HG02870 (cell line): Measurements from ENCODE around the gene ARHGEF2.

Source experiments
- ATAC-seq: cut with Tn5 transposase; IDR thresholded peaks from one replicate; pipeline ENCODE4 v1.9.1; 2021; ENCODE audit warnings: mild to moderate bottlenecking, moderate library complexity; ENCODE audit not compliant: unreplicated experiment

The ARHGEF2 gene

GRCh38 chr1:155978325-155978972, at the start of gene ARHGEF2:
Gene ARHGEF2, minus strand, starts transcription at chr1:155978547. Its CDS starts 120 bp downstream, at chr1:155978427.
- ATAC-seq = peak; percentile 37

DNA sequence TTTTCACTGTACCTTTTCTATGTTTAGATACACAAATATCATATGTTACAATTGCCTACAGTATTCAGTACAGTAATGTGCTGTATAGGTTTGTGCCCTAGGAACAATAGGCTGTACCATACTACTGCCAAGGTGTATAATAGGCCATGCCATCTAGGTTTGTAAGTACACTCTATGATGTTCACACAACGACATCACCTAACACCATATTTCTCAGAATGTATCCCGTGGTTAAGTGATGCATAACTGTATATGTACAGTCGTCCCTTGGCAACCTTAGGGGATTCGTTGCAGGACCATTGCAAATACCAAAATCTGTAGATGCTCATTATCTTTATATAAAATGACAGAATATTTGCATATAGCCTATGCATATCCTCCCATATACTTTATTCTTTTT, 48.2 kb upstream of the ARHGEF2 start:
- ATAC-seq = no peak

DNA sequence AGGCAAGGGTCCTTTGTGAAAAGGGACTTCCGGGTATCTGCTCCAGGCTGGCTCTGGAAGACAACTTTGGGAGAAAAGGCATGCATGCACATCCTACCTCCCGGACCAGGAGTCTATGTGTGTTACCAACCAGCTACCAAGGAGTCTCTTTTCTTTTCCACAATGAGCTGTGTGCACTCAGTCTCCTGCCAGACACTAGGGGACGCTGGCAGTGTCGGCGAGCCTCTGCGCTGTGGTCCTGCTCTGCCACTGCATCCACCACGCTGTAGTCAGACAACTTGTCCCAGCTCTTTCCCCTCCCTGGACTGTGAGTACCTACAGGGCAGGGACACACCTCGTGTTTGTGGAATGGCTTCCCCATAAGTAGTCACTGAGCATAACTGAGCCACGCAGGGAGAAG, 47.5 kb upstream of the ARHGEF2 start:
- ATAC-seq = no peak

GRCh38 chr1:156024801-156025200, 46.5 kb upstream of the ARHGEF2 start:
- ATAC-seq = no peak

GRCh38 chr1:156021954-156022353, 43.6 kb upstream of the ARHGEF2 start:
- no peak for ATAC-seq

GRCh38 chr1:156021093-156021428, 42.7 kb upstream of the ARHGEF2 start:
- no peak for ATAC-seq

DNA sequence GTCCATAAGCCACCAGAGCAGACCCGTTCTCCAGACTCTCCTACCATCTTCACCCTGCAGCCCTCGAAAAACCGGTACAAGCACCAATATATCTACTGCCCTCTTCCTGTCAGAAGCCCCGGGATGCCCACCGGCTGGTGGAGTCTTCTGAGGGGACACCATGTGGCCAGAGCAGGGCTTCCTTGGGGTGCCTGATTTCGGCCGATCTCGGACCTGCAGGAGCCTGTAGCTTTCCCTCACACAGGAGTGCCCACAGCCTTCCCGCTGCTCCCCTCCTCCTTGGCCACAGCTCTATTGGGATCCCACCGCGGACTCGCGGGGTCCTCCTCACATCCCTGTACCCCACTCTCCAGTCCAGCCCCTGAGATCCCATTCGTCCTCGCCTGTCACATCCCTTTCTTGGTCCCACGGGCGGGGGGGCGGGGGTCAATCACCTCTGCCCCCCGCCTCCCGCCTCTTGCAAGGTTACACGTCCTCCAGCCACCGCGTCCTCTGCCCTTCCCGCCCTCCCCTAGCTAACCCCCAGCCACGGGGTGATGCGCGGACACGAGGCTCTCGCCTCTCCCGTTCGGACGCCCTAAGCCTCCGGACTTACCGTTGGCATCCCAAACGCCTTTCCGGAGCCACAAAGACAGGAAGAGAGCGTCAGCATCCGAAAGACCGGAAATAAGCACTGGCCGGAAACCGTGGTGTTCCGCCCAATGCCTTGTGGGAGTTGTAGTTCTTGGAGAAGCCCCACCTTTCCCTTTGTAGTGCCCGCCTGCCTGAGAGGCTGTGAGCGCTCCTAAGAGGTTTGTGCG, 42.1 kb upstream of the ARHGEF2 start, which contains the start of gene SSR2:
TSS of gene SSR2 (minus strand) at position 659 of the 800 bp plus-strand sequence. CDS start 784 bp downstream, outside the sequence.
- peak; percentile 97 for ATAC-seq

DNA sequence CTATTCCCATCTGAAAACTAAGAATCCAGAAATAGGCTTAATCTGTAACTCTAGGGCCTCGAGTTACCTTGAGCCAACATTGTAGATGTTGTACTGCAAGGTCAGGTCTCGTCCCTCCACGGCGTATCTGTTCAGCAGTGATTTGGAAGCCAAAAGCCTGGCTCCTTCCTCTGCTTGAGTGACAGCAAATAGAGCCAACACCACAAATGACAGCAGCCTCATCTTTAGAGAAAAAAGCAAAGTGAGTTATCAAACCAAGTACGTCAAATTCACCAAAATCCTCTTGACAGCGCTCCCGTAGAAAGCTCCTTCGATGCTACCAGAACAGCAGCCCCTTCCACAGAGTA, 41.6 kb upstream of the ARHGEF2 start:
- ATAC-seq = no peak

- ATAC-seq = no peak
These were observed 36.5 kb upstream of the ARHGEF2 start for GRCh38 chr1:156014829-156015228.

- no peak for ATAC-seq
These were observed 33.9 kb upstream of the ARHGEF2 start for GRCh38 chr1:156012051-156012817.

DNA sequence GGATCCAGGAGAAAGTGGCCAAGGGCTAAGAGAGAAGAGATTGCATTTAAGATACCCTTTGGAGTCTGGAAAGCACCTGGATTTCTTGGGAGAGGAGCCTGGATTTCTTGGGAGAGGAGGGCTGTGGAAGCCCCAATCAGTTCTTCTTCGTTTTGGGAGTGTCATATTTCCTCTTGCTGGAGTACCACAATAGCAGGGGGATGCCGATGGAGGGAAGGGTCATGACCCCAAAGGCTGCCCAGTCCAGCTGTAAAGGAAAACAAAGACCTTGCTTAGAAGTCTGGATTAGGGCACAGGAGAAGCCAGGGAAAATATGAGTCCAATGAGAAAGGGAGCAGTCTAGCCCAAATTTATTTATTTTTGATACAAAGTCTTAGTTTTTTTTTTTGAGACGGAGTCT, 31.1 kb upstream of the ARHGEF2 start:
- no peak for ATAC-seq

DNA sequence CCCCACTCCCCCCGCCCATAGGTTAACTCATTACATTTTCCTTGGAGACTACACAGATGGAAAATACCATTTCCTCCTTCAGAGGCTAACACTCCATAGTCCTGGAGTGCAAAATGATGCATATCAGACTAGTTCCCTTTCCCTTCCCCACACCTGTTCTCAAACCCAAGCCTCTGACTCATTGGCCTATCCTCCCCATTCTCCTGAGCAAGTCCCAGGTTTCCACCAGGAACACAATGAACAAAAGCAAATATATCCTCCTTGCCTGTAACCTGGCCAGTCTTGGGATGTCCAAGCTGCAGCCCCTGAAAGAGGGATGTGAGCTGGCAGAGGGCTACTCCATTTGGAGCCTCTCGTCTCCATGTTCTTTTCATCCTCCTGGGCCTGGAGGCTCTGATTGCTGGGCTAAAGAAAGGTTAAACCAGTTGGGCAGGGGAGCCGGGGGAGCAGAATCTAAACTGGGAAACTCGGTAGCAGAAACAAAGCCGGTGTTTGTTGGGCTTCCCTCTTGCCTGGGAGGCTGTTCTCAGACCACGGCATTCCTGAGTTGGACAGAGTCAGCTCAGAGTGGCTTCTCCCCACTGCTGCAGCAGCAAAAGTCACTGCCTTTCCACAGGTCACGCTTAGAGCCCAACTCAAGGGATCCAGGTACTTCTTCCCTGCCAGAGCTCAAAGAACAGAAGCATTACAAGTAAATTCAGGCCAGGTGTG, 28.5 kb upstream of the ARHGEF2 start:
- no peak for ATAC-seq

GRCh38 chr1:156004843-156005584, 26.7 kb upstream of the ARHGEF2 start:
- ATAC-seq = no peak

- no peak for ATAC-seq
These were observed 25.5 kb upstream of the ARHGEF2 start for GRCh38 chr1:156003923-156004188.

DNA sequence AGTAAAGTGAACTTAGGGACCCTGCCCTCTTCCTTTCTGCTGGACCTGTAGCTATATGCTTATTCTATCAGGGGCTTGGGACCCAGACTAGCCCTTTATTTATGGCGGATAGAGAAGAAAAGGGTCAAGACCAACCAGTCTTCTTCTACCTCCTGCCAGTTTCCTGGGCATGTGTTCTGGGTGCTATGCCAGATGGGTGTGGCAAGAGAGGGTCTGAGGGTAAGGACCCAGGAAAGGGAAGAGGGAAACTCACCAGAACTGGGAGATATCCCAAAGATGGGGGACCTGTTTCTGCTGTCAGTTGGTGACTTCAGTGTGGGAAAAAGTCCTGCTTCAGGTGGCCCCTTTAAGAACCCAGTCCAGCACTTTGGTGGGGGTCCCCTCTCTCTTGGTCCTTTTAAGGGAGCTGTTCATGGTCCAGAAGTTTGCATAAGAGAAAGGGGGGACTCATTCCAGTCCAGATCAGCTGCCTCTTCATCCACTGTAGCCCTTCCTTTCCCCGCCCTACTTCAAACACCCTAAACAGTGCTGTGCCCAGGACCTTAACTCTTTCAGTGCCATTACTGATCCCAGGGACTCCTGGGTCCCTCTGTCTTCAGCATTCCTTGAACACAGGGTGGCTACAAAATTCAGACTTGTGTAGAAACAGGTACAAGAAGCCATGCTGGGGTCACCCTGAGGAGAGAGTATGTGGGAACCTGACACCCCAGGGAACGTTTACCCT, 24.0 kb upstream of the ARHGEF2 start:
- ATAC-seq = no peak

DNA sequence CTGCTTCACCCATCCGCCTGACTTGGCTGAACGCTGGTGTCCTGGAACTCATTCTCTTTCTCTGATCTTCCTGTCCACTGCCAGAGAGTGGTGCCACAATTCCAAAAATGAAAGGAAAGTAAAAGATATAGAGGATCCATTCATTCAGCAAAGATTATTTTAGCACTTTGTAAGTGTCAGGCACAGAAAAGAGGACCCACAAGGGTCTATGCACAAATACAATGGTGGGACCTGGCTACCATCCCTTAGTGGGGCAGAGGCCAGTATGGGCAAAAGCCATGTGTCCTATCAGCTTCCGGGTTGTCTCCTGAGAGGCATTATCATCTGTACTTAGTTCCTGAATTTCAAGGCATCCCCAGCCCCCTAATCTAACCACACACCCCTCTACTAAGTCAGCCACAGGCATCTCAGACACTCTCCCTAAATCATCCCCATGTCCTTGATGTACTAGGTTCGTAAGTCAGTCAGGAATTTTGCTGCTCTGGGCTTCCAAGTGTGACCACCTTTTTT, 23.4 kb upstream of the ARHGEF2 start:
- no peak for ATAC-seq

GRCh38 chr1:156001021-156001661, 22.8 kb upstream of the ARHGEF2 start:
- ATAC-seq = no peak

GRCh38 chr1:155999964-156000363, 21.6 kb upstream of the ARHGEF2 start:
- ATAC-seq = no peak

DNA sequence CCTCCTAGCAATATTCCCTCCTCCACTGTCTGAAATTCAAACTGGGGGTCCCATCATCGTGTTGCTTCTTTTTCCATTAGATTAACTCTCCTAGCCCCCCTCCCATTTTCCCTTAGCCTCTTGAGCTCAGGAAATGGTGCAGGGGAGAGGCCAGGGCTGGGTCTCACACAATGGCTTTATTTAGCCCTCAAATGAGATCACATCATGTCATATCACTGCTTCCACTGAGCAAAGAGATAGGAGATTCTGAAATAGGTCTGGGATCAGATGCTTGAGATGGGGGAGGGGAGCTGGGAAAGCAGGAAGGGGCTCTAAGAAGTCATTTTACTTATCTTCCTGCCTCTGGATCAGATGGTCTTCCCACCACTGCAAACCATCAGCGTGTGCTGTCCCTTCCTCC, 17.8 kb upstream of the ARHGEF2 start:
- no peak for ATAC-seq
